GM21786 (cell line): ENCODE data around the gene PCDH9.

Experiments
- ATAC-seq: cut with Tn5 transposase; IDR thresholded peaks from one replicate; pipeline ENCODE4 v1.9.1; 2021; ENCODE audit not compliant: unreplicated experiment

PCDH9 gene

DNA sequence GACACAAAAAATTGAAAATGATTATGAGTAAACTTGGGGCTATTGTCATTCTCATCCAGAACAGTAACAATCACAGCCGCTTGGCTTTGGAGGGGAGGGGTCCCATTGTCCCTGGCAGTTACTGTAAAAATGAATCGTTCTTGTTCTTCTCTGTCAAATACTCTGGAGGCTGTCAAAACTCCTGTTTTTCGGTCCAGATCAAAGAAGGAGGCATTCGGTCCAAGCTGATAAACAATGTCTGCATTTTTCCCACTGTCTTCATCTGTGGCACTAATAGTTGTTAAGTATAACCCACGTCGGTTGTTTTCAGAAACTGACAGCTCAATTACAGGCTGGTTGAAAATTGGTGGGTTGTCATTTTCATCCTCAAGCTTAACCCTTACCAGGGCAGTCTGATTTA, 3.4 kb downstream of the PCDH9 start:
- no peak for ATAC-seq

- ATAC-seq: no peak
These were observed 4.6 kb downstream of the PCDH9 start for GRCh38 chr13:67225252-67226159.

- ATAC-seq: peak; percentile 61
These were observed 5.8 kb downstream of the PCDH9 start for GRCh38 chr13:67224148-67224846.

DNA sequence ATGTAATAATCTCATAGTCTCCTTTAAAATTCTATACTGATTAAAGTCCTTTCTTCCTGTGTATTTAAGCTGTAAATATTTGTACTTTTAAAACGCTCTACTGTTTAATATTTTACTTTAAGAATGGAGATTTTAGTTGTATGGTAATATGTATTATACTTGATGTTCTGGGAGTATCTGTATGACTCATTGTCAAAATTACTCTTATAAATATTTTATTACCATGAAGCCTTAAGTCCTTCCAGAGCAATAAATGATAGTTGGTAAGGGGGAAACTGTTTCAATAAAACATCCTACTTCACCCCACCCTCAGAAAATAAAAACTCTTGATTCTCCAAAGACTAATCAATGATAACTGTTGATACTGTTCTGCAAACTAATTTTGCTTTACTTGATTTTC, 6.4 kb downstream of the PCDH9 start:
- ATAC-seq: no peak

DNA sequence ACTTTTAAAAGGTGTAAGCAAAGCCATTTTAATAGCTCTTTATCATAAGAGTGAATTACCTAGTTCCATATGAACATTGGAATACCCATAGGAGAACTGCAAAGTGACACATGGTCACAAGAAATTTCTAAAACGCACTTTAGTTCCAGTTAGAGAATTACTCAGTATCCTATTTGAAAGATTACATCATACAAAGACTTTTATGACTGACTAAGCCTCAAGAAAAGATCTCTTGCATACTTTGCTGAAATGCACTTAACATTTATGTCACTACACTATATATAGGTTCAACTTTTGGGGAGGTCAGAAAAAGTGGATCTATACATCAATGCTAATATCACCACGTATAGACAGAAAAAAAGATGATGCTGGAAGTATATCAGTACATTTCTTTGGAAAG, 7.1 kb downstream of the PCDH9 start:
- ATAC-seq: no peak

GRCh38 chr13:67221630-67222226, 8.4 kb downstream of the PCDH9 start:
- no peak for ATAC-seq

DNA sequence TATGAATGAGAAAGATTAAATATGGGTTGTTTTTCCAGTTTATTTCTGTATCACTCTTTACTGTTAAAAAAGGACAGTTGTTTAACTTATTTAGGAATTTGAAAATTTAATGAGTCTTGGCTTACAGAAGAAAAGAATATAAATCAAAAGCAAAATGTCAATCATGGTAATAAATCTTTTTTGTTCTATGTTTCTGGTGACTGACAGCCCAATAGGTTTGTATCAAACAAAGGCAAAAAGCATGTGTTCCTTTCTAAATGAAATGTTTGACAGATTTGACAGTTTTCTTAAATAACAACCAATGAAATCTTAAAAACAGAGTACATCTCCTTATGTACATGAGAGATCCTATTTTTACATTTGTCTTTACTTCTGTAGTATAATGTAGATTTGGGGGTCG, 11.0 kb downstream of the PCDH9 start:
- no peak for ATAC-seq

DNA sequence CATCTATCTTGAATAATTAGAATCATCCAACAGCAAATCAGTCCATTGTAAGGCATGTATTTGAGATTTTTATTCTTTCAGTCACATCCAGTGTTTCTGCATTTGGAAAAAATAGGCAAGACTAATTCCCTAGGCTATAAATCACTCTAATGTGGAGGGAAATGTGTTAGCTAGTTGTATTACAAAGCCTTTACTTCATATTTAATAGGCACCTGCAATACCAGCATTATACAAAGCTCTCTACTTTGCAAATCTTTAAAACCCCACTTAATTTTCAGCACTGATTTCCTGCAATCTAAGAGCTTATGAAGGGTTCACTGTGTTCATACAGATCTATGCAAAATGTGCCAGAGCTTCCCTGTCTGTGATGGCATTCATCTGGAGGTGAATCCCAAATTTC, 12.3 kb downstream of the PCDH9 start:
- ATAC-seq: no peak

DNA sequence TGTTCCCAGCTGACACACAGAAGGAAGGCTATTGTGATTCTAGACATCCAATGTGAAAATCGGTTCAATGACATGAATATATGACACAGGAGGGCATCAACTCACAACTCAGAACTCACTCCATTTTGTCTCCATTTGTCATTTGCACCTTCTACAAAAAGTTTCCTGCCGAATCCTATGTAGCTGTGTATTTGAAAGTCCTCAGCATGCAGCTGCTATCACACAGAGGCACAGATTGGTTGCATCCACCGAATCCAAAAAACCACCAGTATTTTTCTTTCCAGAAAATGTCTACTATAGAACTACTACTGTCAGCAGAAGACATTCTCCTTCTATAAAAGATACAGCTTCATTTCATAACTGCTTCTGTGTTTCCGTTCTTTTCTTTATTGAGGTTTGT, 13.3 kb downstream of the PCDH9 start:
- no peak for ATAC-seq

DNA sequence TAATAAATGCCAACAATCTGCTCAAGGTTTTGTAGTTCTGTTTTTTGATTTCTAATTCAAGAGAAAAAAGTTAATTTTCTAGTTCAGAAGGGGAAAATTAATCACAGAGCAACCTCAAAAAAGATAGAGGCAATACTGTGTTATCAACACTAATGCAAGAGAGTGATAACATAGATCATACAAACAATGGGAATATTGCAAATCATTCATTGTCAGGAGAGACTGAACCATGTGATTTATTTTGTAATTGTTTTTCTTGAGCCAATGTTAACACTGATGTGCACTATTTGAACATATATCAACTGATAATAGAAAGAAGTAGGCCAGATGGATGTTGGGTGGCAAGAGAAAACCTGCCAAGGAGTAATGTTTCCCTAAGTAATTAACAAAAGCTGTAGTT, 19.9 kb downstream of the PCDH9 start:
- no peak for ATAC-seq

DNA sequence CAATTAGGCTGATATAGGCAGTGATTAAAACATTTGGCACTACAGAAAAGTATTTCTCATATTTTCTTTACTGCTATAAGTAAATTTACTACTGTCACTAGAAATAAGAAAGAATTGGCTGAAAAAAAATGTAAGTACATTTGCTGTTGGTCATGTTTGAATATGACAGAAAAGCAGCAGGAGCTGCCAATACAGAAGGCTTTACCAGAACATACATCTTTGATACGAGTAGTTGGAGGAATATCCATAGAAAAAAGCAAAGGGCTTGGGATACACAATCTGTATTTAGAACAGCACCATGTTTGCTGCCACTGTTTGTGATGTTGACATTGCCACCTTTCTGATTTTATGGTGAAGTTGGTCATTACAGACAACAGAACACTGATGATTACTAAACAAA, 21.6 kb downstream of the PCDH9 start:
- ATAC-seq: no peak

- ATAC-seq: no peak
These were observed 25.4 kb downstream of the PCDH9 start for GRCh38 chr13:67204764-67205163.

- ATAC-seq: no peak
These were observed 29.5 kb downstream of the PCDH9 start for GRCh38 chr13:67200605-67201004.

DNA sequence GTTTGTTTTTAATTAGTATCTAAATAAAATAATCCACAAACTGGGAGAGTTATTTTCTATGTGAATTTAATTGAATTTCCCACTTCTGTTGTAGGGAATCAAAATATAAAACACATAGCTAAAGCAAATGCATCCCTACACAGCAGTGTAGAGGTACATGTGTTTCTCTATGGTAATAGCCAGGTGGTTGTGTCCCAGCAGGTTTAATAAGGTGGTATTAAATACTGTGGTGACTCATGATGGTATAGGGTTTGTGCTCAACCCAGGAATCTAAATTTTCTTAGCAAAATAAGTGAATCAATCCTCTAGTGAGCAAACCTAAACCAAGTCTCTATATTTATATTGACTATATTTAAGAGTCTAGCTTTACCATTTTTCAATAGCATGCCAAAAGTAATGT, 30.0 kb downstream of the PCDH9 start:
- no peak for ATAC-seq

GRCh38 chr13:67197704-67198103, 32.4 kb downstream of the PCDH9 start:
- ATAC-seq: no peak

DNA sequence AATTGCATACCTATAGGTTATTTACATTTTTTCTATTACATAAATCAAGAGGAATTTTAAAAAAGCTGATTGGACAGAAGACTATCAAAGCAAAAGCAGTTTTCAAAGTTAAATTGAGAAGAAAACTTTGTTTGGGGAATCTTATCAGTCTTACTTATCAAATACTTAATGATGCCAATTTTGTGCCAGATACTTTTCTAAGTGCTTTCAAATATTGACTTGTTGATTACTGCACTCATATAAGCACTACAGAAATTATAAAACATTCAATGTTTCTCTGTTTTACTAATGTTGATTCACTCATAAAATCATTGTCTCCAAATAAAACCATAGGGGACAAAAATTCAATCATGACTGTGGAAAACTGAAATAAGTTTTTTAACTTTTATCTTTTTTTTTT, 36.2 kb downstream of the PCDH9 start:
- ATAC-seq: no peak

GRCh38 chr13:67192751-67193150, 37.4 kb downstream of the PCDH9 start:
- ATAC-seq: no peak

DNA sequence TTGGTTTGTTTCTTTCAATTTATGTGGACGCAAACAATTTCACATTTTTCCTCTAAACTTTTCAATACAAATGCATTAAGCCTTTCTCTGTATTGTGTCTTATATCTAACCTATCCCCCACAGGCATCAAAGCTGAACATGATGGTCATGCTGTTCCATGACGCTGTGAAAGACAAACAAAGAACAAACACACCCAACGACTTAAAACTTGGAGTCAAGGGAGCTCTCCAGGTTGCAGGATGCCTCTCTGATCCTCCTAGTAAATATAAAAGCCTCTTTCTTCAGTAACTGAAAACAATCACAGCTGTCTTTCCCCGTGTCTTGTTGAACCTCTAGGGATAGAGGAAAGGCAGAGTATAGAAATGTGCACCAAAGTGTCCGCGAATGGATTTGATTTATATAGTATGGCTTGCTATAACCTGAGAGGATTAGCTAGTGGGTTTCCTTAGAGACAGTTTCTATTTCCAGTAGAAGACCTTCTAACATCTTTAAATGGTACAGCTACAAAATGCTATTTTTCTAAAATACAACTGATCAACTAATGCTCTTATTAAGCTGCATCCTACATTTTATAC, 43.1 kb downstream of the PCDH9 start:
- ATAC-seq: no peak

GRCh38 chr13:67184247-67184646, 45.9 kb downstream of the PCDH9 start:
- ATAC-seq: no peak

- no peak for ATAC-seq
These were observed 47.0 kb downstream of the PCDH9 start for GRCh38 chr13:67183151-67183550.

- ATAC-seq: no peak
These were observed 54.2 kb downstream of the PCDH9 start for GRCh38 chr13:67175836-67176459.
